ENCODE measurements around the gene INSC.
A peak's percentile ranks its signal among the peaks of the same experiment; 100 is the strongest.

INSC gene

GRCh38 chr11:15185021-15185420 is 70.3 kb downstream of the INSC start:
- no peak for DNase-seq (ENCODE audit: low read depth in 2 of 2)

DNA sequence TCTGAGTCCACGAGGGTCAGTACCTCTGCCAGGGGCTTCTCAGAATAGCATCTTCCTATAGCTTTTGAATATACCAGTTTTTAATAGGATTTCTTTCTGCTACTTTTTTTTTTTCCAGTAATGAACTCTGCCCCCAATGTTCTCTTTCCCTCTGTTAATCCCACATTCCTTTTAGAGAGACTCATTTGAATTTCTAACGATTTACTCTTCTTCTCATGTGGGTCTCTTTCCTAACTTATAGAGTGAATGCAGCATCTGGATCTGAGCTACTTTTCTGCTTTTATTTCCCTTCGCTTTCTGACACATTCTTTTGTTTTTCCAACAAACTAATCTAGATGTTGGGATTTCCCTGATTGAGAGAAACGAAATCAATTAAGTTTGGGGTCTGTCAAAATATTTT is 71.4 kb downstream of the INSC start:
- DNase-seq (ENCODE audit: low read depth in 2 of 2): no peak

DNA sequence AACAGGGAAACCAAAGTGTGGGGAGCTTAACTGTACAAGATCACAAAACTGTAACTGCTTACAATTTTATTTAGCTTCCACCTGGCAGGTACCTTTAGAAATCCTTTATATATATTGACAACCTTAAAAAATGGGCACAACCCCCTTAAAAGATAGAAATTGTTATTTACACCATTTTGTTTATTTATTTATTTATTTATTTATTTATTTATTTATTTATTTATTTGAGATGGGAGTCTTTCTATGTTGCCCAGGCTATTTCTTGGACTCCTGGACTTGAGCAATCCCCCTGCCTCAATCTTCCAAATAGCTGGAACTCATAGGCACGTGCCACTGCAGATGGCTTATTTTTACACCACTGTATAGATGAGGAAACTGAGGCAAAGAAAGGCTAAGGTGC is 74.5 kb downstream of the INSC start:
- no peak for DNase-seq (ENCODE audit: low read depth in 2 of 2)

DNA sequence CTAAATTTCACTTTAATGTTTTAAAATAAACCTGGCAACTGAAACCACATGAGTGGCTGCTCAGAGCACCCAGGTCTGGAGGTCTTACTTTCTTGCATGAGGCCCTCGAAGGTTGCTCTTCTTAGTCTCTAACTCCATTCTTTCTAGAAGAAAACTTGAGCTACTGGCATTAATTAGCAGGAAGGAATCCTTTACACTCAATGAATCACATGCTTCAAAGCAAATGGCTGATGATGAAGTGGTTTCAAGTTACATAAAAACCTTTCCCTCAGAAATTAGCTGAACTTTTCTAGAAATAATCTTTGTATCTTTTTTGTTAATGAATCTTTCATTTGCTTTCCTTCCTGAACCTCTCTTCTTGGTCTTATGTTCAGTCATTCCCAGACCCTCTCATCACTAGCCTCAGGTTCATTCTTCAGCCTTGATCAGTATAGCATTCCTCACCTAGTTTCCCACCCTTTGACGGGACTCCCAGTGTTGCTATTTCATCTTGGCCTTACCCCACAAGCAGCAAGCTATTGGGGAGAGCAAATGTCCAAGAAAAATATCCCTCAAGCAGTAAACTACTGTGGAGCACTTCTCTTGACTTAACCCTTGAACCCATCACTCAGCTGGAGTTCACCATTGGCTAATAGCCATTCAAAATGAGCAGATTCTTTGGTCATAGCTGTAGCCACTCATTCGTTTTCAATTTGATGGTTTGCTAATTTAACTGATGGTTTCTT is 75.1 kb downstream of the INSC start:
- no peak for DNase-seq (ENCODE audit: low read depth in 2 of 2)

DNA sequence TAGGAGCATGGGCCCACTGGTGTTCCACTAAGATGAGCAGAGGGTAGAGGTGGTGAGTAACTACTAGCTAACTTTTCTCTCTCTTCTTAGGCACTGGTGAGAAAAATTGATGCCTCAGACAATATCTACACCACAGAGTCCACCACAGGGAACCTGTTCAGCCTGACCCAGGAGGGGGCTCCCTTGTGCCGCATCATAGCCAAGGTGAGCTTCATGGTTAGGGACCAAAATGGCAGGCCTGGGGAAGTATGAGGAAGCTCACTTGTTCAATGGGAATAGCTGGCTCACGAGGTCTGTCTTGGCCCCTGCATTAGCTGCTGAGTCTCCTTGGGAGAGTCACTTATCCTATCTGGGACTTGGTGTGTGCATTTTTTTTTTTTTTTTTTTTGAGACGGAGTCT is 75.9 kb downstream of the INSC start:
- no peak for DNase-seq (ENCODE audit: low read depth in 2 of 2)

DNA sequence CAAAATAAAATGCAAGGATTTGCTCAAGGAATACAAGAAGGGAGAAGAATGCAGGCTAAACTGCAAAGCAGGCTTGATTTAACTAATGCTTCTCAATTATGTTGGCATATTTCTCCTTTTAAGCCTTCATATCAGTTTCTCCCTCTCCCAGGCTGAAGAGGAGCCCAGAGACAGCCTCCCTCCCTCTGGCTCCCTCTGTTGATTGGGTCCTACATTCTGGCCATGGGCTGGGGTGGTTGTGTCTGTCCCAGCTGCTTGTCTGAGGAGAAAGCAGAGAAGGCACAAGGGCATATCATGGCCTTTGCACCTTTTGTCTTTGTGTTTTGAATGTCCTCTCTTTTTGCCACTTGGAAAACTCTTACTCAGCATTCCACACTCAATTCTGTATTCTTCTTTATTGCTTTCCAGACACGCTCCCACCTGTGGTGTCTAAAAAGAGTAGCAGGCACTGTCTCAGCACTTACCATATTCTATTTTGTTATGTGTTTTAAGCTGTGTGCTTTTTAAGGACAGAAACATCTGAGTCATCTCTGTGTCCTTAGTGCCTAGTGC is 77.4 kb downstream of the INSC start:
- DNase-seq (ENCODE audit: low read depth in 2 of 2): no peak

GRCh38 chr11:15194671-15195415 is 80.1 kb downstream of the INSC start:
- DNase-seq (ENCODE audit: low read depth in 2 of 2): no peak

- DNase-seq (ENCODE audit: low read depth in 2 of 2): no peak
Observed at GRCh38 chr11:15195454-15196200, 80.9 kb downstream of the INSC start.

DNA sequence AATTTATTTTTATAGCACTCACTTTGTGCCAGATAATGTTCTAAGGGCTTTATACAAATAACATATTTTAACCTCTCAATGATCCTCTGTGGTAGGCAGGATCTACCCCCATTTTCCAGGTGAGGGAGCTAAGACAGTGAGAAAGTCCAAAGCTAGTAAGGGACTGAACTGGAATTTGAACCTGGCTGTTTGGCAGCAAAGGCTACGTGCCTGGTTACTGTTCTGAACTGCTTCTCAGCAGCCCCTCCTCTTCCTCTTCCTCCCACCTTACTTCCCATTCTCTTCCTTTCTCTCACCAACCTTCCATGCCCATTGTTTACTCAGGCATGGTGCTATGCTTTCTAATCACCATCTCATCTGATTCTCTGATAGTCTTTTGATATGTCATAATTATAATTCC is 82.0 kb downstream of the INSC start:
- DNase-seq (ENCODE audit: low read depth in 2 of 2): no peak

DNA sequence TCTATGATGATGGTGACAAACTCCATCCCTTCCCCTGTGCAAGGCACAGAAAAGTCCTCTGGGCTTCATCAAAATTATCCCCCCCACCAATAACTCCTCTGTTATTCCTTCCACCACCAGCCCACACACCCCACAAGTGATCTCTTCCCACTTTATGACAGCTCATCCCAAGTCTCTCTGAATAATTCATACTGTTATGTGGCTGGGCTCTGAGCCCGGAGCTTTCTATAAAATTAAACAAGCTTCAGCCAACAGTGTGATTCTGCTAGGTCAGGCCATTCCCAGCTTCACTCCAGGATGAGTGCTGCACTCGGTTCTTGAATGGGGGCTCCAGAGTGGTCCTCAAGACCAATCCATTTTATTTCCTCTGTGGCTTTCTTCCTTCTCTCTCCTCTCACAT is 83.0 kb downstream of the INSC start:
- no peak for DNase-seq (ENCODE audit: low read depth in 2 of 2)

- DNase-seq (ENCODE audit: low read depth in 2 of 2): no peak
Observed at GRCh38 chr11:15198284-15198683, 83.6 kb downstream of the INSC start.

DNA sequence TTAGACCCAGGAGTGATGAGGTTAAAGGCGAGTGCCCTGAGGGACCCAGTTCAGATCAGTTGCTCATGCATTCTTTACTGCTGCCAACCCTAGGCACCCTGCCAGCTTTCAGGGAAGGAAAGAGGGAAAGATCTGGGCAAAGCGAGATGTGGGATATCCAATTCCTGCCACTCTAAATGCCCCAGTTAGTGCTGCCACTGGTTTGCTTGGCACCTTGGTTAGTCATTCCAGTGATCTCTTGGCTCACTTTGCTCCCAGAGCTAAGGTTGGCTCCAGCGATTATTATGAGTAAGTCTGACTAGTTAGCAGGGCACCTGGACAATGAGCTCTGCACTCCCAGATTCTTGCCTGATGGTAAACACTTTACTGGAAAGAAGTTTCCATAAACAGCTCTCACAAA is 85.0 kb downstream of the INSC start:
- DNase-seq (ENCODE audit: low read depth in 2 of 2): no peak

DNA sequence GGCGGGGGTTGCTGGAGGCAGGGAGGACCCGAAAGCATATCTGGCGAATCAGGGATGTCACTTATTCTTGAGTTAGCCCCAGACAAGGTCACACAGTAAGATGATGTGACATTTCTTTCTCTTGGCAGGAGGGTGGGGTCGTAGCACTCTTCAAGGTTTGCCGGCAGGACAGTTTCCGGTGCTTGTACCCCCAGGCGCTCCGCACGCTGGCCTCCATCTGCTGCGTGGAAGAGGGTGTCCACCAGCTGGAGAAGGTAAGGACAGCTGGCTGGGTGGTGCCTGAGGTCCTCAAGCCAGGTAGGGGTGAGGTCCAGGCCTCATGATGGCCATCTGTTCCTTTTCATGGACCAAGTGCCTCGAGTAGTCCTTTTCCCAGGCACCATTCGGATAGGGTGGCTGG is 86.0 kb downstream of the INSC start:
- no peak for DNase-seq (ENCODE audit: low read depth in 2 of 2)

- DNase-seq (ENCODE audit: low read depth in 2 of 2): no peak
Observed at GRCh38 chr11:15201586-15201985, 86.9 kb downstream of the INSC start.

DNA sequence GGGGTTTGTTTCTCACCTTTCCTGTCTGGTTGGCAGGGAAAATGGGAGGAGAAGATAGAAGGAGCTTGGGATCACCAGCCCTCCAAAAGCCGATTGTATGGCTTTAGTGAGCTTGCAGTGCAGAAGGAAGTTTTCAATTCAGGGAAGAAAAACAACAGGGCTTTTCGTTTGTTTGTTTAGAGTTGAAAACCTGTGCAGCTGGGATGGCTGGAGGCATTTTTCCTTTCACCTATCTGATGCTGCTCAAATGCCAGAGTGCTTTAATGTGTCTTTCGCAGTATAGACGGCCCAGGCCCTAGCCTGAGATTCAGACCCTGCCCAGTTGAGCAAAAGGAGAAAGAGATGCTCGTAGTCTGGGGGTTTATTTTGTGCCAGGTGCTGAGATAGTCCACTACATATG is 87.9 kb downstream of the INSC start:
- no peak for DNase-seq (ENCODE audit: low read depth in 2 of 2)

GRCh38 chr11:15204711-15205110 is 90.0 kb downstream of the INSC start:
- no peak for DNase-seq (ENCODE audit: low read depth in 2 of 2)

DNA sequence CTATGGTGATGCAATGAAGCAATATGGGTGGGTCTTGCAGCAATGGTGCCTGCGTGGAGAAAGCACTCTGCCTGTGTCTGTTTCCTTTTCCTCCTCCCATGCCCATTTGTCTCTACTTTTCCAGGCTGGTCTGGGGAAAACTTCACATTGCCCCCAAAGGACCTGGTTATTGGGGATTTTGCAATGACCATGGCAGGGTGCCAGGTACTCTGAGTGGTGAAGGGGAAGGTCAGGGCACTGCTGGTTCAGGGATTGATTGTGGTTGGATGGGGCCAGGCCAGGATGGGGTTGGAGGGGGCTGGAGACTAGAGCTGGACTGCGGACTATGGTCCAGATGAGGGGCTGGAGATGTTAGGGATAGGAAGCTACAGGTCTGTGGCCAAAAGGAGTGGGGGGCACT is 92.1 kb downstream of the INSC start:
- no peak for DNase-seq (ENCODE audit: low read depth in 2 of 2)

DNA sequence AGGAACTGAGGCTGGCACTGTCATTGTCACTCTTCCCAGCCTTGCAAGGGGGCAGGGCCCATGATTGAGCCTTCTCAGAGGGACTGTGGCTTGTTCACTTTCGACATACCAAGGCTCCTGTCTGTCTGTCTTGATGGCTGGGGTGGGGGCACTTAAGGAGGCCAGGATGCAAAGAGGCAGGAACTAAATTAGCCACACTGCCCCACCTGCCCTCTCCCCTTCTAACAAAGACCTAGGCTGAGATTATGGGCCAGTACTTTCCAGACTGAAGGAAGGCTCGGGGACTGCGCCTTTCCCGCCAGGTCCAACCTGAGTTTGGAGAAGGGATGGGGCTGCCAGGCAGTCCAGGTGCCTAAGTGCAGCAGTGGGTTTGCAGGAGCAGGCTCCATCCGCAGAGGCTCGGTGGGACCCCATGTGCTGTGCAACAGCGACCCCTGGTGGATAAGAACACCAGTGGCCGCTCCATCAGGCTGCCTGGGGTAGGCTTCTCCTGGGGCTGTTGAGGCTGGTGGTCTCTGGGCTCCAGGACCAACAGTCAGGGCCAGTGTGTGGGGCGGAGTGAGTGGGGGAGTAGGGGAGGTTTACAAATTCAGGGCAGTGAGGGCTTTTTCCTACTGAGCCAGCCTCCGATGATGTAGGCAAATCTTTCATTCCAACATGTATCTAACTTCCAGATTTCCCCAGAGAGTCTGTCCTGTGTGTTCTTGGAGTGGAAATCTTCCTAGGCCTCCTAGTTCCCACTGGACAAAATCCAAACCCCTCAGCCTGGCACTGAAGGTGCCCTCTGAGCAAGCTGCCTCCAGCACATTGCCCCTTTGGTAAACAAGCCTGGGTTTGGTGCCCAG is 93.9 kb downstream of the INSC start:
- peak; percentile 41 to 50 for DNase-seq (ENCODE audit: low read depth in 2 of 2)

GRCh38 chr11:15212876-15213275 is 98.2 kb downstream of the INSC start:
- DNase-seq (ENCODE audit: low read depth in 2 of 2): no peak

DNA sequence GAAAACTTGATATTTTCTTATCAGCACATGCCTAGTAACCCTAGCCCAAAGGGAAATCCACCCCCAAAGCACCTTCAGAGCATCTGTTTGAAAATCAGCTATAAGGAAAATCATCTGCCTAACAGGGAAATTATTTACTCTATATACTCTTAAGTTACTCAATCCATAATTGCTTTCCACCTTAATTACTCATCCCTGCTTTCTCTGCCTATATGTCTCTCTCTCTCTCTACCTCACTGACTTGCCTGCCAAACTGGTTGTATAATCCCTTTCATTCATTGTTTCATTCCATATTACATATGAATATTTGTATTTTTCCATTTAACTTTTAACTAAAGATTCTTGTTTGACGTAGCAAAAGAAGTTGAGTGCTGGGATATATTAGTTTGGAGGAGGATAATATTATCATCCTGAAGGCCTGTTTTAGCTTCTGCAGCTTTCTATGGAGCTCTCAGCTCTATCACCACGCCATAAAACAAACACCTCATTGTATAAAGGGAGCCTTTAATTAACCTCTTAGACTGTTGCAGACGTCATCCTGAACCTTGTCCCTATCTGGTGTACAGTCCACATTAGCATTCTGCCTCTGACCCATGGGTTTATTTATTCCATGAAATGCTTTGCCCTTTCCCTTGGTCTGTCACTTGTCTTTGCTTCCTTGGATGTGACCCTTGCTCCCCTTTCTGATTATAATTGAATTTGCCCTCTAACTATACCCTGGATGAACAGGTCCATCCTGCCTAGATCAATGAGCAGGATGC is 98.9 kb downstream of the INSC start:
- DNase-seq (ENCODE audit: low read depth in 2 of 2): no peak

DNA sequence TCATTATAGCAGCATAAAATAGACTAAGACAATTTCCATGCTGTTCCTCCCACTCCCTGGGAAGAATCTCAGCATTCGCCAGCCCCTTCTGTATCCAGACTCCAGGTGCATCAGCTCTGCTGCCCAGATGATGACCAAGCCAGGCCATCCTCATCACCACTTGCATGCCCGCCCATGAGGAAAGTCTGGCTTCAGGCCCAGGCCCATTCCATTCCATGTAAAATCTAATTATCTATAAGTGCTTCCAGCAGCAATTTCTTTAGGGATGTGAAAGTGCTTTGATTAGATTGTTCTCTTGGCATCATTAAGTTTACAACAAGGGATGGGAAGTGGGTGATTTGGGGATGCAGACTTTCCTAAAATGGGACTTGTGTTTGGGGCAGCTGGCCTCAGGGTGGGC is 100.3 kb downstream of the INSC start:
- no peak for DNase-seq (ENCODE audit: low read depth in 2 of 2)

All from stimulated activated CD4-positive, alpha-beta T cell treated with anti-CD3 and anti-CD28 coated beads, Interleukin-1b, Interleukin-23, amount 100 ng/mL, for 1 hour (primary cell).